Fibroblast of lung (primary cell): Measurements from ENCODE around the gene ITPK1.

Source experiments
- EZH2 ChIP-seq: IDR thresholded peaks from 2 replicates; pipeline ENCODE4 v1.5.1; 2012; ENCODE audit warnings: low read length, control low read depth, mild to moderate bottlenecking; ENCODE audit errors: missing control alignments
- TF ChIP-seq, protein P1 (sequence below), 2 donors: IDR thresholded peaks in 1 of 2; conservative IDR thresholded peaks in 1 of 2; 1 replicate in 1 of 2; 2 replicates in 1 of 2; pipeline ENCODE4 v1.5.1; 2011 to 2012; ENCODE audit warnings: low read length in 2 of 2, control low read depth in 1 of 2, inconsistent platforms in 1 of 2, low read depth in 1 of 2, mild to moderate bottlenecking in 1 of 2

DNA sequence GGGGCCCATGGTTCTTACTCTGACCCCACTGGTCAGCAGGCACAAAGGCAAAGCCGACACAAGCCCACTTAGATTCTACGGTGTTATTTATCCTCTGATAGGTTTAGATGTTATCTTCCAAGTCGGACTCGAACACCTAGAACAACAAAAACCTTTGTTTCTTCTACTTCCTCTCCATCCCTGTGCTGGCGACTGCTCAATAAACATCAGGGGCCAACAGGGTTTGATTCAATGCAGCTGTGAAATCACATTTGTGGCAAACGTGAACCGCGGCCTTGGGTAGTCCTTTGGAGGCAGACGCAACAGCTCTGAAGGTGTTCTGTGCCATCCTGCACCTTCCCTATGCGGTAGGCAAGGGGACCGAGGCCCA, 105.6 kb downstream of the ITPK1 start:
- TF ChIP-seq, protein P1, sequence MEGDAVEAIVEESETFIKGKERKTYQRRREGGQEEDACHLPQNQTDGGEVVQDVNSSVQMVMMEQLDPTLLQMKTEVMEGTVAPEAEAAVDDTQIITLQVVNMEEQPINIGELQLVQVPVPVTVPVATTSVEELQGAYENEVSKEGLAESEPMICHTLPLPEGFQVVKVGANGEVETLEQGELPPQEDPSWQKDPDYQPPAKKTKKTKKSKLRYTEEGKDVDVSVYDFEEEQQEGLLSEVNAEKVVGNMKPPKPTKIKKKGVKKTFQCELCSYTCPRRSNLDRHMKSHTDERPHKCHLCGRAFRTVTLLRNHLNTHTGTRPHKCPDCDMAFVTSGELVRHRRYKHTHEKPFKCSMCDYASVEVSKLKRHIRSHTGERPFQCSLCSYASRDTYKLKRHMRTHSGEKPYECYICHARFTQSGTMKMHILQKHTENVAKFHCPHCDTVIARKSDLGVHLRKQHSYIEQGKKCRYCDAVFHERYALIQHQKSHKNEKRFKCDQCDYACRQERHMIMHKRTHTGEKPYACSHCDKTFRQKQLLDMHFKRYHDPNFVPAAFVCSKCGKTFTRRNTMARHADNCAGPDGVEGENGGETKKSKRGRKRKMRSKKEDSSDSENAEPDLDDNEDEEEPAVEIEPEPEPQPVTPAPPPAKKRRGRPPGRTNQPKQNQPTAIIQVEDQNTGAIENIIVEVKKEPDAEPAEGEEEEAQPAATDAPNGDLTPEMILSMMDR (conservative IDR thresholded peaks at IDR 0.05 in 1 of 2, IDR thresholded peaks at IDR 0.05 in 1 of 2; ENCODE audit: low read depth in 1 of 2, low read length in 2 of 2): no peak
- TF ChIP-seq EZH2: no peak
